MCF 10A (cell line): ENCODE measurements around the gene KIF3C. TPM values are rescaled to one million over a fixed set of nuclear protein-coding genes. Genes with fewer than 3 reads are reported as not detected.

Source experiments
- BruUV-seq: library from RNA; stranded (reverse); fragments of 400-500 nt; replicated peaks from 2 replicates; lab custom pipeline; 2021; lab: Mats Ljungman, UMichigan
- CTCF ChIA-PET: fragments of 300-600 bp; sonication (Branson Sonifier 250); formaldehyde crosslinking; extraction: SDS; loops from one replicate; lab custom pipeline; 2021; ENCODE audit warnings: antibody characterized with exemption, inconsistent platforms; lab: Yijun Ruan, JAX
- POLR2A ChIA-PET: fragments of 300-600, 350-650 bp; sonication (Branson Sonifier 250); formaldehyde crosslinking; extraction: SDS; loops from one replicate; lab custom pipeline; 2020; ENCODE audit warnings: antibody characterized with exemption, inconsistent platforms; lab: Yijun Ruan, JAX
- DNase-seq: peaks from one replicate; pipeline ENCODE4 v3.0.0-alpha.2; 2018; ENCODE audit not compliant: unreplicated experiment
- H3K27ac Mint-ChIP-seq: one replicate; pipeline ENCODE4 v1.8.0; 2022; ENCODE audit warnings: mild to moderate bottlenecking, low read depth, mixed read lengths; ENCODE audit not compliant: unreplicated experiment
- H3K27me3 Mint-ChIP-seq: one replicate; pipeline ENCODE4 v1.8.0; 2022; ENCODE audit warnings: mixed read lengths; ENCODE audit not compliant: insufficient read depth, unreplicated experiment
- H3K36me3 Mint-ChIP-seq: one replicate; pipeline ENCODE4 v1.8.0; 2022; ENCODE audit warnings: mild to moderate bottlenecking, moderate library complexity, mixed read lengths; ENCODE audit not compliant: insufficient read depth, unreplicated experiment
- H3K4me1 Mint-ChIP-seq: one replicate; pipeline ENCODE4 v1.8.0; 2022; ENCODE audit warnings: mixed read lengths; ENCODE audit not compliant: insufficient read depth, unreplicated experiment
- H3K4me3 Mint-ChIP-seq: one replicate; pipeline ENCODE4 v1.8.0; 2022; ENCODE audit warnings: mild to moderate bottlenecking, moderate library complexity, mixed read lengths; ENCODE audit not compliant: unreplicated experiment
- H3K9me3 Mint-ChIP-seq: one replicate; pipeline ENCODE4 v1.8.0; 2022; ENCODE audit warnings: mixed read lengths; ENCODE audit not compliant: unreplicated experiment
- intact Hi-C: fragments of 100-400 bp; cut with micrococcal nuclease; formaldehyde crosslinking; loops from 2 replicates; pipeline ENCODE4 v1.14.1; 2022
- total RNA-seq: library from RNA; stranded (reverse); gene quantifications from 2 replicates; pipeline ENCODE4 v1.2.3, GENCODE V29; 2022
- TF ChIP-seq, protein P1 (sequence below): fragments of 200-600 bp; IDR thresholded peaks from one replicate; pipeline ENCODE4 v1.8.0; 2022; ENCODE audit warnings: antibody characterized with exemption, mild to moderate bottlenecking; ENCODE audit not compliant: unreplicated experiment

Gene KIF3C
- total RNA-seq, 1 experiment from 2014 or later = 2.0 TPM

DNA sequence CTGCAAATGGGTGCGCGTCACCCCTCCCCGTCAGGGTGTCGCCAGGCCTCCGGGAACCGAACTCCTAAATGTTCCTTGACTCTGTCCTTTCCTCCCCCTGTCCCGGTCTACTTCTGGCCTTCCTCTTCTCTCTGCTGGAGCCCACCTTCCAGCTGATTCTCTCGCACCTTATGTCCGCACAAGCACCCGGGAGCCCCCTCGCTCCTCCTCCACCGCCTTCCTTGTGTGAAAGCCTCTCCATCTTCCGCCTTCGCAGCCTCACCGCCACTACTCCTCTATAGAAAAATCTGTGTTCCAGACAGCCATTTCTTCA is 627 bp upstream of the KIF3C start:
- H3K9me3 Mint-ChIP-seq = no peaks in the 10 kb centered on the region
- H3K27me3 Mint-ChIP-seq = no peaks in the 10 kb centered on the region
- DNase-seq = no peak
- peaks cover 9% of the 10 kb centered on the region for H3K4me1 Mint-ChIP-seq
- H3K27ac Mint-ChIP-seq = no peak overlapping the region
- H3K4me3 Mint-ChIP-seq = peak overlapping the region; percentile 84
- no TSS peak for BruUV-seq
- intact Hi-C loops = no loop called here
- ChIA-PET CTCF (interaction anchor here (1.0 to 1.2 kb wide), 2 partner anchors 8 to 162 kb away, joined by 4 read pairs; no protein-coding TSS in a partner anchor), POLR2A (interaction anchor here (1.0 to 1.2 kb wide), 2 partner anchors 54 to 104 kb away, joined by 3 read pairs; partner anchors contain the start of gene ASXL2)
- TF ChIP-seq, protein P1, sequence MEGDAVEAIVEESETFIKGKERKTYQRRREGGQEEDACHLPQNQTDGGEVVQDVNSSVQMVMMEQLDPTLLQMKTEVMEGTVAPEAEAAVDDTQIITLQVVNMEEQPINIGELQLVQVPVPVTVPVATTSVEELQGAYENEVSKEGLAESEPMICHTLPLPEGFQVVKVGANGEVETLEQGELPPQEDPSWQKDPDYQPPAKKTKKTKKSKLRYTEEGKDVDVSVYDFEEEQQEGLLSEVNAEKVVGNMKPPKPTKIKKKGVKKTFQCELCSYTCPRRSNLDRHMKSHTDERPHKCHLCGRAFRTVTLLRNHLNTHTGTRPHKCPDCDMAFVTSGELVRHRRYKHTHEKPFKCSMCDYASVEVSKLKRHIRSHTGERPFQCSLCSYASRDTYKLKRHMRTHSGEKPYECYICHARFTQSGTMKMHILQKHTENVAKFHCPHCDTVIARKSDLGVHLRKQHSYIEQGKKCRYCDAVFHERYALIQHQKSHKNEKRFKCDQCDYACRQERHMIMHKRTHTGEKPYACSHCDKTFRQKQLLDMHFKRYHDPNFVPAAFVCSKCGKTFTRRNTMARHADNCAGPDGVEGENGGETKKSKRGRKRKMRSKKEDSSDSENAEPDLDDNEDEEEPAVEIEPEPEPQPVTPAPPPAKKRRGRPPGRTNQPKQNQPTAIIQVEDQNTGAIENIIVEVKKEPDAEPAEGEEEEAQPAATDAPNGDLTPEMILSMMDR = no peak
- H3K36me3 Mint-ChIP-seq = no peaks in the 10 kb centered on the region

DNA sequence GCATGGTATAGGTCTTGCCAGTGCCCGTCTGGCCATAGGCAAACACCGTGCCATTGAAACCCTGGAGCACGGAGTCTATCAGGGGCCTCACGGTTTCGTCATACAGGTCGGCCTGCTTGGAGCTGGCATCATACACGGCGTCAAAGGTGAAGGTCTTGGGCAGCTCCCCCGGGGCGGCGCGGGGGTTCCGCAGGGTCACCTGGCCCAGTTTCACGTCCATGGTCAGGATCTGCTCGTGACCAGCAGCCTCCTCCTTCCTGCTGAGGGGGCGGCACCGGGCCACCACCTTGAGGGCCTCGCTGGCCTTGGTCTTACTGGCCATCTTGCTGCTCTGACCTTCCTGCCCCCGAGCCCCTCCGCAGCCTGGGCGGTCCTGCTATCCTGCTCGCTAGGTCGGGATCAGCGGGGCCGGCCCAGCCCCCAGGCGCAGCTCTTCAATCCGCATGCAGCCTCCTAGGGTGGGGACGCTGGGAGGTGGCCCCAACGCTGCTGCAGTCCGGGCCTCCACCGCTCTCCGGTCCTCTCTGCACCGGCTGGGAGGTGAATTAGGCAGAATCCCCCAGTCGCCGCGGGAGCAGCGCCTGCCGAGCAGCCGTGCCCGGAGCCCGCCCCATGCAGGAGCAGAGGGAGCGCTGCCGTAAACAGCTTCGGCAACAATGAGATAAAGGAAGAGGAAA is 563 bp downstream of the KIF3C start:
- ChIA-PET POLR2A (interaction anchor here (0.8 to 1.2 kb wide), 4 partner anchors 8 to 130 kb away, joined by 3 read pairs; no protein-coding TSS in a partner anchor), CTCF (interaction anchor here (1.2 kb wide), 1 partner anchor 10 kb away, joined by 4 read pairs; no protein-coding TSS in a partner anchor)
- Mint-ChIP-seq H3K9me3 (no peaks in the 10 kb centered on the region), H3K27me3 (no peaks in the 10 kb centered on the region), H3K27ac (no peak overlapping the region), H3K36me3 (no peaks in the 10 kb centered on the region), H3K4me1 (peaks cover 21% of the 10 kb centered on the region), H3K4me3 (peak overlapping the region; percentile 84)
- TF ChIP-seq, protein P1 = no peak
- no peak for DNase-seq
- no TSS peak for BruUV-seq
- intact Hi-C loops = no loop called here

DNA sequence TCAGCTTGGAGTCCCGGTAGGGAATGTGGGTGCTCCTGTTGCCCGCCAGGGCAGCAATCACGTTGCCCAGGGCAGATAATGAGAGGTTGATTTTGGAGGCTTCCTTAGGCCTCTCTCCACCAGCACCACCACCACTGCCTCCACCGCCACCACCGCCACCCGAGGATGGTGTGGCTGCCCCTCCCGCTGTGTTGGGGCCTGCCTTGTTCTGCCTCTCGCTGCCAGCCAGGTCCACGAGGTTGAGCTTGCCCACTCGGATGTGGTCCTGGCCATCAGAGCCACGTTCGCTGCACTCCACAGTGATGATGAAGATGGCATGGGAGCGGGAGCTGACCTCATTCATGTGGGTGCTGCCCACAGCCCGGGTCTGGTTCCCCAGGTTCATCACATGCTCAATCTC is 1.3 kb downstream of the KIF3C start:
- ChIA-PET CTCF (no interaction called here), POLR2A (interaction anchor here (0.8 to 0.9 kb wide), 2 partner anchors 9 to 130 kb away, joined by 3 read pairs; no protein-coding TSS in a partner anchor)
- no peaks in the 10 kb centered on the region for H3K27me3 Mint-ChIP-seq

More for the DNA sequence above, 1.3 kb downstream of the KIF3C start:
- no peaks in the 10 kb centered on the region for H3K9me3 Mint-ChIP-seq
- BruUV-seq = no TSS peak
- TF ChIP-seq, protein P1 = no peak
- peaks cover 21% of the 10 kb centered on the region for H3K4me1 Mint-ChIP-seq
- intact Hi-C loops = no loop called here
- H3K36me3 Mint-ChIP-seq = no peaks in the 10 kb centered on the region
- DNase-seq = no peak
- H3K27ac Mint-ChIP-seq = no peak overlapping the region
- H3K4me3 Mint-ChIP-seq = no peak overlapping the region
